Measurements from ENCODE around the gene CACNA1A.

The CACNA1A gene

DNA sequence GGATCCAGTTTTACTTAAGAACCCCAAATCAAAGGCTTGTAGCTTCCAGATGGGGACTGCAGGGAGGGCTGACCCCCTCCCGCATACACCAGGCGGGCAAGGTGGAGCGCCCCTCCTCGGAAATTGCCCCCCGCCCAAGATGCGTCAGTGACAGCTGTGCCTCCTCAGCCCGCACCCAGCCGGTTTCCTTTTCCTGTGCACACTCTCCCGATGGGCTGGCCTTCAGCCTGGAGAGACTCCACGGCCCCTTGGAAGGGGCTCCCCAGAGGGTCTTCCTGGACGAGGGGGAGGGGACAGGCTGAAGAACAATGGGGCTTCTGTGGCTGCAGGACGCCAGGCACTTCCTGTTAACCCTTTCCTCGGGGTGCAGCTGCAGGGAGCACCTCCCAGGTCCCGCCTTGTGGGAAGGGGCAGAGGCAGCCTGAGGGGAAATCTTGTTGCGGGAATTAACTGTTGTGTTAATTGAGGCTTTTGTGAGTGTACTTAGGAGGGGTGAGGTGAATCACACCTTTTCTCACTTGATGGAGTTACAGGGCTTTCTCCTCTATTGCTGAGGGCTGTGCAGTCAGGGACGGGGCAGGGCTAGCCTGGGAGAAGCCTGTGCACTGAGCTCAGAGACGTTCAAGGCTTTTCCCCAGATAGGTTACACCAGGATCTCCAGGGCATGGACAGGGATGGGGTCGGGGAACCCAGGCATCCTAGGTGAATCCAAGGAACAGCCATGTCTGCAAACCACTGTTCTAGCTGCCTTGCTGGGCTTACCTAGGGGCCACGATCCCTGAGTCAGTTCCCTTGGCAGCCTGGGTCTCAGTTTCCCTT is 341.7 kb downstream of the CACNA1A start (continued):
- peak; percentile 47; the same call in 1 of the 2 replicates for TF ChIP-seq ZNF394 (tag by site-specific recombination; IDR thresholded peaks at IDR 0.05; ENCODE audit: borderline replicate concordance)
- no peak for TF ChIP-seq ZNF777 (tag by site-specific recombination; IDR thresholded peaks at IDR 0.05; ENCODE audit: borderline replicate concordance)
- TF ChIP-seq ZNF530 (tag by site-specific recombination; IDR thresholded peaks at IDR 0.05; ENCODE audit: low read depth), result no peak
- TF ChIP-seq FEZF1 (tag by site-specific recombination; IDR thresholded peaks at IDR 0.05), result no peak
- TF ChIP-seq ZNF302 (tag by site-specific recombination; IDR thresholded peaks at IDR 0.05; ENCODE audit: low read depth), result no peak
- peak; percentile 4; the same call in 1 of the 2 replicates for TF ChIP-seq PRDM1 (tag by site-specific recombination; IDR thresholded peaks at IDR 0.05)
- TF ChIP-seq SCRT2 (tag by site-specific recombination; IDR thresholded peaks at IDR 0.05), result peak; percentile 33; the same call in 1 of the 2 replicates
- TF ChIP-seq ZXDB (tag by site-specific recombination; IDR thresholded peaks at IDR 0.05), result peak; percentile 46; the same call in 1 of the 2 replicates
- TF ChIP-seq TSHZ1 (tag by site-specific recombination; IDR thresholded peaks at IDR 0.05; ENCODE audit: borderline replicate concordance), result no peak
- peak; percentile 62 for TF ChIP-seq OSR2 (tag by site-specific recombination; IDR thresholded peaks at IDR 0.05)
- TF ChIP-seq ZNF830 (tag by site-specific recombination; IDR thresholded peaks at IDR 0.05; ENCODE audit: low read depth), result no peak
- TF ChIP-seq ZNF837 (tag by site-specific recombination; IDR thresholded peaks at IDR 0.05), result no peak
- no peak for TF ChIP-seq ZNF521 (tag by site-specific recombination; IDR thresholded peaks at IDR 0.05)
- TF ChIP-seq KLF9 (tag by site-specific recombination; IDR thresholded peaks at IDR 0.05; ENCODE audit: low read depth), result no peak
- TF ChIP-seq ZNF404 (tag by site-specific recombination; IDR thresholded peaks at IDR 0.05), result no peak
- TF ChIP-seq ZNF239 (tag by site-specific recombination; IDR thresholded peaks at IDR 0.05), result no peak
- no peak for TF ChIP-seq MYNN (tag by site-specific recombination; IDR thresholded peaks at IDR 0.05; ENCODE audit: borderline replicate concordance)
- TF ChIP-seq, protein P1, sequence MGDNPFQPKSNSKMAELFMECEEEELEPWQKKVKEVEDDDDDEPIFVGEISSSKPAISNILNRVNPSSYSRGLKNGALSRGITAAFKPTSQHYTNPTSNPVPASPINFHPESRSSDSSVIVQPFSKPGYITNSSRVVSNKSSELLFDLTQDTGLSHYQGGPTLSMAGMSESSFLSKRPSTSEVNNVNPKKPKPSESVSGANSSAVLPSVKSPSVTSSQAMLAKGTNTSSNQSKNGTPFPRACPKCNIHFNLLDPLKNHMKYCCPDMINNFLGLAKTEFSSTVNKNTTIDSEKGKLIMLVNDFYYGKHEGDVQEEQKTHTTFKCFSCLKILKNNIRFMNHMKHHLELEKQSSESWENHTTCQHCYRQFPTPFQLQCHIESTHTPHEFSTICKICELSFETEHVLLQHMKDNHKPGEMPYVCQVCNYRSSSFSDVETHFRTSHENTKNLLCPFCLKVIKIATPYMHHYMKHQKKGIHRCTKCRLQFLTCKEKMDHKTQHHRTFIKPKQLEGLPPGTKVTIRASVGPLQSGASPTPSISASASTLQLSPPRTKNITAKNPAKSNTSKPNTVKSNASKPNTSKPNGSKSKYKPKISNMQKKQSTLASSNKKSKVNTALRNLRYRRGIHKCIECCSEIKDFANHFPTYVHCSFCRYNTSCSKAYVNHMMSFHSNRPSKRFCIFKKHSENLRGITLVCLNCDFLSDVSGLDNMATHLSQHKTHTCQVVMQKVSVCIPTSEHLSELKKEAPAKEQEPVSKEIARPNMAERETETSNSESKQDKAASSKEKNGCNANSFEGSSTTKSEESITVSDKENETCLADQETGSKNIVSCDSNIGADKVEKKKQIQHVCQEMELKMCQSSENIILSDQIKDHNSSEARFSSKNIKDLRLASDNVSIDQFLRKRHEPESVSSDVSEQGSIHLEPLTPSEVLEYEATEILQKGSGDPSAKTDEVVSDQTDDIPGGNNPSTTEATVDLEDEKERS (tag by site-specific recombination; IDR thresholded peaks at IDR 0.05), result no peak

GRCh38 chr19:13163609-13164342 is 342.5 kb downstream of the CACNA1A start:
- H3K9me3 ChIP-seq (ENCODE audit: control insufficient read depth, insufficient read depth, low read depth, low read length), result no peaks in the 10 kb centered on the region
- POLR2A ChIA-PET, result interaction anchor here (0.6 to 6.3 kb wide), 12 partner anchors 9 to 676 kb away, joined by 3 to 89 read pairs (median 5); partner anchors contain the start of genes CALR, IER2 and STX10
- peak overlapping the region; percentile 0 for H3K4me3 ChIP-seq (ENCODE audit: low read depth, low read length)
- H3K36me3 ChIP-seq (ENCODE audit: control insufficient read depth in 2 of 2, insufficient read depth in 1 of 2, low read length in 2 of 2), result no peaks in the 10 kb centered on the region
- H3K4me1 ChIP-seq (ENCODE audit: control insufficient read depth, insufficient read depth, low read length), result peaks cover 17% of the 10 kb centered on the region
- H3K27ac ChIP-seq (ENCODE audit: extremely low read depth, low read depth, low read length), result peak overlapping the region; percentile 72
- CTCF ChIA-PET, result interaction anchor here (0.8 to 1.7 kb wide), 3 partner anchors 12 to 70 kb away, joined by 3 to 5 read pairs (median 3); no protein-coding TSS in a partner anchor
- no peak for TF ChIP-seq TRIM28 (IDR thresholded peaks at IDR 0.05; ENCODE audit: borderline replicate concordance, low read length)
- TF ChIP-seq ZNF16 (tag by site-specific recombination; IDR thresholded peaks at IDR 0.05; ENCODE audit: low read depth), result no peak
- TF ChIP-seq ZNF501 (tag by site-specific recombination; IDR thresholded peaks at IDR 0.05), result no peak
- no peak for TF ChIP-seq ZNF548 (tag by site-specific recombination; IDR thresholded peaks at IDR 0.05)
- TF ChIP-seq ZFHX2 (tag by site-specific recombination; conservative IDR thresholded peaks at IDR 0.05), result peak; percentile 40; the same call in 1 of the 2 replicates
- TF ChIP-seq SCRT2 (tag by site-specific recombination; IDR thresholded peaks at IDR 0.05), result peak; percentile 94
- TF ChIP-seq ZNF530 (tag by site-specific recombination; IDR thresholded peaks at IDR 0.05; ENCODE audit: low read depth), result no peak
- TF ChIP-seq ZNF274 (IDR thresholded peaks at IDR 0.05; ENCODE audit: low read length), result no peak
- no peak for TF ChIP-seq ZNF274 (tag by site-specific recombination; IDR thresholded peaks at IDR 0.05; ENCODE audit: borderline replicate concordance)
- TF ChIP-seq ZBTB7A (tag by site-specific recombination; IDR thresholded peaks at IDR 0.05; ENCODE audit: low read depth), result no peak
- no peak; the same call in 1 of the 2 replicates for TF ChIP-seq KLF10 (tag by site-specific recombination; IDR thresholded peaks at IDR 0.05)

All from HEK293 (cell line).